HepG2 (cell line): ENCODE measurements around the gene RNF222. TPM values are rescaled to one million over a fixed set of nuclear protein-coding genes. Genes with fewer than 3 reads are reported as not detected.

ENCODE experiments used
- ARNTL ChIP-seq: sonication (generic); formaldehyde crosslinking; IDR thresholded peaks from 2 replicates; pipeline ENCODE4 v1.4.0; 2020; ENCODE audit warnings: mild to moderate bottlenecking, missing genetic modification reagents
- CENPT ChIP-seq: sonication (generic); formaldehyde crosslinking; IDR thresholded peaks from 2 replicates; pipeline ENCODE4 v1.8.0; 2022; ENCODE audit warnings: low read depth, mild to moderate bottlenecking, moderate library complexity, missing genetic modification reagents
- FOXK2 ChIP-seq: fragments of 450-650 bp; IDR thresholded peaks from 2 replicates; pipeline ENCODE4 v1.6.1; 2016
- HNF4G ChIP-seq, 2 experiments: sonication (generic) in 1 of 2; formaldehyde crosslinking in 1 of 2; IDR thresholded peaks; 2 replicates each; pipeline versions ENCODE4 v1.4.0 to v1.6.1; 2011 to 2020; ENCODE audit warnings: borderline replicate concordance in 2 of 2, low read depth in 2 of 2, mild to moderate bottlenecking in 2 of 2, low read length in 1 of 2, missing genetic modification reagents in 1 of 2, moderate library complexity in 1 of 2
- JUN ChIP-seq: sonication (generic); formaldehyde crosslinking; IDR thresholded peaks from 2 replicates; pipeline ENCODE4 v1.4.0; 2020; ENCODE audit warnings: mild to moderate bottlenecking, missing genetic modification reagents
- KAT8 ChIP-seq: IDR thresholded peaks from 2 replicates; pipeline ENCODE4 v1.6.1; 2016; ENCODE audit warnings: missing genetic modification reagents, missing compliant biosample characterization
- KDM5A ChIP-seq: fragments of 200-600 bp; sonication (generic); IDR thresholded peaks from 2 replicates; pipeline ENCODE4 v1.7.0; 2018; ENCODE audit warnings: antibody characterized with exemption, mild to moderate bottlenecking, low read length, borderline replicate concordance
- KLF9 ChIP-seq: IDR thresholded peaks from 2 replicates; pipeline ENCODE4 v1.6.1; 2016; ENCODE audit warnings: low read depth
- NR3C1 ChIP-seq: sonication (generic); formaldehyde crosslinking; IDR thresholded peaks from 2 replicates; pipeline ENCODE4 v1.4.0; 2020; ENCODE audit warnings: missing genetic modification reagents
- NRL ChIP-seq: sonication (generic); formaldehyde crosslinking; IDR thresholded peaks from 2 replicates; pipeline ENCODE4 v1.5.0; 2020; ENCODE audit warnings: missing genetic modification reagents, mild to moderate bottlenecking, moderate library complexity, borderline replicate concordance
- ONECUT2 ChIP-seq: sonication (generic); formaldehyde crosslinking; IDR thresholded peaks from 2 replicates; pipeline ENCODE4 v1.4.0; 2020; ENCODE audit warnings: missing genetic modification reagents
- PHF20 ChIP-seq: sonication (generic); formaldehyde crosslinking; IDR thresholded peaks from 2 replicates; pipeline ENCODE4 v1.5.0; 2020; ENCODE audit warnings: mild to moderate bottlenecking, missing genetic modification reagents
- RORA ChIP-seq: sonication (generic); formaldehyde crosslinking; IDR thresholded peaks from 2 replicates; pipeline ENCODE4 v1.5.0; 2020; ENCODE audit warnings: mild to moderate bottlenecking, missing genetic modification reagents, moderate library complexity
- SOX6 ChIP-seq, 2 experiments: fragments of 450-650 bp in 1 of 2; sonication (generic) in 1 of 2; formaldehyde crosslinking in 1 of 2; IDR thresholded peaks; 2 replicates each; pipeline versions ENCODE4 v1.4.0 to v1.6.1; 2017 to 2020; ENCODE audit warnings: antibody characterized with exemption in 1 of 2, mild to moderate bottlenecking in 1 of 2, missing genetic modification reagents in 1 of 2
- ZBTB8A ChIP-seq: sonication (generic); formaldehyde crosslinking; IDR thresholded peaks from 2 replicates; pipeline ENCODE4 v1.4.0; 2020; ENCODE audit warnings: mild to moderate bottlenecking, low read depth, missing genetic modification reagents, borderline replicate concordance
- ZNF143 ChIP-seq: sonication (generic); formaldehyde crosslinking; IDR thresholded peaks from 2 replicates; pipeline ENCODE4 v1.4.0; 2020; ENCODE audit warnings: missing genetic modification reagents
- ZNF451 ChIP-seq: sonication (generic); formaldehyde crosslinking; IDR thresholded peaks from 2 replicates; pipeline ENCODE4 v1.5.0; 2020; ENCODE audit warnings: mild to moderate bottlenecking, missing genetic modification reagents
- ZNF629 ChIP-seq: sonication (generic); formaldehyde crosslinking; conservative IDR thresholded peaks from 2 replicates; pipeline ENCODE4 v1.5.0; 2020; ENCODE audit warnings: missing genetic modification reagents
- polyA plus RNA-seq, 8 experiments: library from polyadenylated mRNA; depleted of rRNA in 3 of 8; stranded (reverse) in 7 of 8; unstranded in 1 of 8; fragments of >200 nt; fragmentation: Illumina TruSeq in 4 of 8; extraction: Trizol in 4 of 8; gene quantifications; 2 replicates each; pipeline versions ENCODE4 v1.2.1 to v1.2.3, GENCODE V29; 2011 to 2016; ENCODE audit warnings: low read depth in 4 of 8, missing spikeins in 1 of 8, mixed read lengths in 1 of 8; ENCODE audit not compliant: insufficient read depth in 1 of 8
- total RNA-seq, 5 experiments: library from RNA; depleted of rRNA; stranded (reverse); fragments of >200 nt; fragmentation: Illumina TruSeq; extraction: Trizol; gene quantifications; 2 replicates each; pipeline ENCODE4 v1.2.3, GENCODE V29; 2016; ENCODE audit warnings: low read depth in 1 of 5
- TF ChIP-seq, protein P1 (sequence below): sonication (generic); formaldehyde crosslinking; IDR thresholded peaks from 2 replicates; pipeline ENCODE4 v1.8.0; 2022; ENCODE audit warnings: missing genetic modification reagents, mild to moderate bottlenecking, moderate library complexity, borderline replicate concordance
- TF ChIP-seq, protein P2 (sequence below): sonication (generic); formaldehyde crosslinking; IDR thresholded peaks from 2 replicates; pipeline ENCODE4 v1.5.0; 2020; ENCODE audit warnings: missing genetic modification reagents
- TF ChIP-seq, protein P3 (sequence below): sonication (generic); formaldehyde crosslinking; IDR thresholded peaks from 2 replicates; pipeline ENCODE4 v1.8.1; 2022; ENCODE audit warnings: mild to moderate bottlenecking, missing genetic modification reagents
- TF ChIP-seq, protein P4 (sequence below): sonication (generic); formaldehyde crosslinking; IDR thresholded peaks from 2 replicates; pipeline ENCODE4 v1.9.0; 2021; ENCODE audit warnings: missing genetic modification reagents, borderline replicate concordance

Gene RNF222
- total and polyA plus RNA-seq, 2 of the 13 experiments (the other 11 are each of a cell fraction or from before 2014, with no cell fraction given) = not detected

DNA sequence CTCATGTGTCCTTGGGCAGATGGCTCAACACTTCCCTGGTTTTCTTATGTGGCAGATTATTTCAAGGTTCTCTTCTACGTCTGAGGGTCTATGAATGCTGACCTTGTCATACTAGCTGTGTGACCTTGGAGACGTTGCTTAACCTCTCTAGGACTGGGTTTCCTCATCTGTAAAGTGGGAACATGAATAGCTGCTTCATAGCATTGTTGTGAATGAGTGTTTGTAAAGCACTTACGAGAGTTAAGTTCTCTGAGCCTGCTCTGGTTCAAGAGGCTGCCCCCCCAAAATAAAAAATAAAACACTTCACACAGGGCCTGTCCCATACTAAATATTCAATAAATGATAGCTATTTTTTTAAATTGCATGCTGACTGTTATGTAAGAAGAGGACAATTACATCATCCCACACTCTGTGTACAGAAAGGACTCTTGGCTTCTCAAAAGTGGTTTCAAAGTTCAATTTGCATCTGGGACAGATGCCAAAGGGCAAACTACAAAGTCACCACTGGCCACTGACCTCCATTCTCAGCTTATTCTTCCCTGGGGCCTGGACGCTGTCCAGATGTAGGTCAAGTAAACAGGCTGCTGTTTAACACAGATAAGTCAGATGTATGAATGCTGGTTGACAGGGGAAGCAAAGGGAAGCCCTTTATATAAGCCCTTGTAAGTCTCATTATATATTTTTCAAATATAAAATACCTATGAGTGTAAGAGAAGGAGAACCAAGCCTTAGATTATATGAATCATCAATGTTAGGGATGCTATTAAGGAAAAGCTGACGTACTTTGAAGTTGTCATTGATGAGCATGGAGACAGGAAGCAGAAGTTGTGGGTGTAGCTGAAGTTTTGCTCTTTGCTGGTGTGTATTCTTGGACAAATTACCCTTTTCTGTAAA, 22.7 kb upstream of the RNF222 start (continued):
- TF ChIP-seq, protein P1, sequence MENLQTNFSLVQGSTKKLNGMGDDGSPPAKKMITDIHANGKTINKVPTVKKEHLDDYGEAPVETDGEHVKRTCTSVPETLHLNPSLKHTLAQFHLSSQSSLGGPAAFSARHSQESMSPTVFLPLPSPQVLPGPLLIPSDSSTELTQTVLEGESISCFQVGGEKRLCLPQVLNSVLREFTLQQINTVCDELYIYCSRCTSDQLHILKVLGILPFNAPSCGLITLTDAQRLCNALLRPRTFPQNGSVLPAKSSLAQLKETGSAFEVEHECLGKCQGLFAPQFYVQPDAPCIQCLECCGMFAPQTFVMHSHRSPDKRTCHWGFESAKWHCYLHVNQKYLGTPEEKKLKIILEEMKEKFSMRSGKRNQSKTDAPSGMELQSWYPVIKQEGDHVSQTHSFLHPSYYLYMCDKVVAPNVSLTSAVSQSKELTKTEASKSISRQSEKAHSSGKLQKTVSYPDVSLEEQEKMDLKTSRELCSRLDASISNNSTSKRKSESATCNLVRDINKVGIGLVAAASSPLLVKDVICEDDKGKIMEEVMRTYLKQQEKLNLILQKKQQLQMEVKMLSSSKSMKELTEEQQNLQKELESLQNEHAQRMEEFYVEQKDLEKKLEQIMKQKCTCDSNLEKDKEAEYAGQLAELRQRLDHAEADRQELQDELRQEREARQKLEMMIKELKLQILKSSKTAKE (CRISPR knock-in tag) = peak; percentile 96
- TF ChIP-seq JUN (CRISPR knock-in tag) (peak; percentile 96), ZBTB8A (no peak), ZNF143 (peak; percentile 19; the same call in 1 of the 2 replicates), HNF4G (IDR thresholded peaks at IDR 0.05; ENCODE audit: borderline replicate concordance, low read depth, low read length) (peak; percentile 99), HNF4G (CRISPR knock-in tag; IDR thresholded peaks at IDR 0.05; ENCODE audit: borderline replicate concordance, low read depth) (peak; percentile 99), PHF20 (CRISPR knock-in tag) (no peak), ONECUT2 (CRISPR knock-in tag) (no peak), NR3C1 (CRISPR knock-in tag) (no peak), SOX6 (IDR thresholded peaks at IDR 0.05) (no peak), SOX6 (CRISPR knock-in tag; IDR thresholded peaks at IDR 0.05) (peak; percentile 98), ZNF629 (CRISPR knock-in tag) (peak; percentile 90), KAT8 (CRISPR knock-in tag) (peak; percentile 85), NRL (no peak), FOXK2 (peak; percentile 84), KLF9 (peak; percentile 59; the same call in 1 of the 2 replicates), ARNTL (CRISPR knock-in tag) (peak; percentile 76), KDM5A (no peak), ZNF451 (CRISPR knock-in tag) (no peak), CENPT (CRISPR knock-in tag) (no peak), RORA (peak; percentile 99)
- TF ChIP-seq, protein P2, sequence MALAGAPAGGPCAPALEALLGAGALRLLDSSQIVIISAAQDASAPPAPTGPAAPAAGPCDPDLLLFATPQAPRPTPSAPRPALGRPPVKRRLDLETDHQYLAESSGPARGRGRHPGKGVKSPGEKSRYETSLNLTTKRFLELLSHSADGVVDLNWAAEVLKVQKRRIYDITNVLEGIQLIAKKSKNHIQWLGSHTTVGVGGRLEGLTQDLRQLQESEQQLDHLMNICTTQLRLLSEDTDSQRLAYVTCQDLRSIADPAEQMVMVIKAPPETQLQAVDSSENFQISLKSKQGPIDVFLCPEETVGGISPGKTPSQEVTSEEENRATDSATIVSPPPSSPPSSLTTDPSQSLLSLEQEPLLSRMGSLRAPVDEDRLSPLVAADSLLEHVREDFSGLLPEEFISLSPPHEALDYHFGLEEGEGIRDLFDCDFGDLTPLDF = no peak
- TF ChIP-seq, protein P3, sequence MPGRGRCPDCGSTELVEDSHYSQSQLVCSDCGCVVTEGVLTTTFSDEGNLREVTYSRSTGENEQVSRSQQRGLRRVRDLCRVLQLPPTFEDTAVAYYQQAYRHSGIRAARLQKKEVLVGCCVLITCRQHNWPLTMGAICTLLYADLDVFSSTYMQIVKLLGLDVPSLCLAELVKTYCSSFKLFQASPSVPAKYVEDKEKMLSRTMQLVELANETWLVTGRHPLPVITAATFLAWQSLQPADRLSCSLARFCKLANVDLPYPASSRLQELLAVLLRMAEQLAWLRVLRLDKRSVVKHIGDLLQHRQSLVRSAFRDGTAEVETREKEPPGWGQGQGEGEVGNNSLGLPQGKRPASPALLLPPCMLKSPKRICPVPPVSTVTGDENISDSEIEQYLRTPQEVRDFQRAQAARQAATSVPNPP (CRISPR knock-in tag) = no peak
- TF ChIP-seq, protein P4, sequence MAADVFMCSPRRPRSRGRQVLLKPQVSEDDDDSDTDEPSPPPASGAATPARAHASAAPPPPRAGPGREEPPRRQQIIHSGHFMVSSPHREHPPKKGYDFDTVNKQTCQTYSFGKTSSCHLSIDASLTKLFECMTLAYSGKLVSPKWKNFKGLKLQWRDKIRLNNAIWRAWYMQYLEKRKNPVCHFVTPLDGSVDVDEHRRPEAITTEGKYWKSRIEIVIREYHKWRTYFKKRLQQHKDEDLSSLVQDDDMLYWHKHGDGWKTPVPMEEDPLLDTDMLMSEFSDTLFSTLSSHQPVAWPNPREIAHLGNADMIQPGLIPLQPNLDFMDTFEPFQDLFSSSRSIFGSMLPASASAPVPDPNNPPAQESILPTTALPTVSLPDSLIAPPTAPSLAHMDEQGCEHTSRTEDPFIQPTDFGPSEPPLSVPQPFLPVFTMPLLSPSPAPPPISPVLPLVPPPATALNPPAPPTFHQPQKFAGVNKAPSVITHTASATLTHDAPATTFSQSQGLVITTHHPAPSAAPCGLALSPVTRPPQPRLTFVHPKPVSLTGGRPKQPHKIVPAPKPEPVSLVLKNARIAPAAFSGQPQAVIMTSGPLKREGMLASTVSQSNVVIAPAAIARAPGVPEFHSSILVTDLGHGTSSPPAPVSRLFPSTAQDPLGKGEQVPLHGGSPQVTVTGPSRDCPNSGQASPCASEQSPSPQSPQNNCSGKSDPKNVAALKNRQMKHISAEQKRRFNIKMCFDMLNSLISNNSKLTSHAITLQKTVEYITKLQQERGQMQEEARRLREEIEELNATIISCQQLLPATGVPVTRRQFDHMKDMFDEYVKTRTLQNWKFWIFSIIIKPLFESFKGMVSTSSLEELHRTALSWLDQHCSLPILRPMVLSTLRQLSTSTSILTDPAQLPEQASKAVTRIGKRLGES (CRISPR knock-in tag) = no peak
